GM18873 (cell line): Measurements from ENCODE around the gene KIF11.
"Not testable (repeated sequence)": the region's sequence is repeated elsewhere in the genome, so short reads cannot be mapped to it uniquely, and the experiment has no call there.

Experiments
- ATAC-seq: cut with Tn5 transposase; IDR thresholded peaks from one replicate; pipeline ENCODE4 v1.9.1; 2021; ENCODE audit warnings: mild to moderate bottlenecking, moderate library complexity, moderate number of reproducible peaks; ENCODE audit not compliant: unreplicated experiment, low FRiP score

Gene KIF11

DNA sequence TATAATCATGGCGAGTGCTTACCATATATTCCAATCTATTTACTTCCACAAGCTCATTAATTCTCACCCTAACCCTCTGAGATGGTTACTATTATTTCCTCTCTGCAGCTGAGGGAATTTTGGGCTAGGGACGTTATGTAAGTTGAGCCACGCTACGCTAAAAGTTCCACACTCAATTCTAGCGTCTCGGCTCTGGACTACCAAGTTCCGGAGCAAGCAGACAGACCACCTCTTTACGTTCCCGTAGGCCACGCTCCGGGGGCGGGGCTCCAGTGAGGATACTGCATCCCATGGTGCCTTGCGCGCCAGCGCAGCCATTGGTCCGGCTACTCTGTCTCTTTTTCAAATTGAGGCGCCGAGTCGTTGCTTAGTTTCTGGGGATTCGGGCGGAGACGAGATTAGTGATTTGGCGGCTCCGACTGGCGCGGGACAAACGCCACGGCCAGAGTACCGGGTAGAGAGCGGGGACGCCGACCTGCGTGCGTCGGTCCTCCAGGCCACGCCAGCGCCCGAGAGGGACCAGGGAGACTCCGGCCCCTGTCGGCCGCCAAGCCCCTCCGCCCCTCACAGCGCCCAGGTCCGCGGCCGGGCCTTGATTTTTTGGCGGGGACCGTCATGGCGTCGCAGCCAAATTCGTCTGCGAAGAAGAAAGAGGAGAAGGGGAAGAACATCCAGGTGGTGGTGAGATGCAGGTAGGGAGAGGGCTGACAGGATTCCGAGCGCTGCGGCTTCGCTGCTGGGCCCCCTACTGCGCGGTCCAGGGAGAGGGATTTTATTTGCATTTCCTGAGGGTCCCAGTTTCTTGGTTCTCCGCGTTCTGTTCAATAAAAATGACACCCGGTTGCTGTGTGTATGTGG, at the start of gene KIF11:
Gene KIF11, plus strand, starts transcription at position 370 of the 858 bp plus-strand sequence. Its CDS starts 246 bp downstream, at position 616.
- ATAC-seq: peak; percentile 71

DNA sequence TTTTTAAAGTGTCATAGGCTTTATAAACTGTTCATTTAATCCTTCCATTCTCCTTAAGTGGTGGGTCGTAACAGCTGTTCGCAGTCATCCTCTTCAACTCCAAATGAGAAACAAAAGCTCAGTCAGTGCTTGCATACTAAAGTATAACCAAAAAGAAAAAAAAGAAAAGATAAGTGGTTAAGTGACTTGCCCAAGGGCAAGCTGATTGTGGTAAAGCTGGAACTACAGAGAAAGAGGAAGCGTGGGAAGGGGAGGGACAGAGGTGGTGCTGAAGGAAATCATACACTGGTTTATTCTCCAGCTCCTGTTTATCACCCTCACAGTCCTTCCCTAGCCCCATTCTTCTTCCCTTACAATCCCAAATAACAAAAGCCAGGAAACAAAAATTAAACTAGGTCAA, 48.6 kb upstream of the KIF11 start:
- no peak for ATAC-seq

DNA sequence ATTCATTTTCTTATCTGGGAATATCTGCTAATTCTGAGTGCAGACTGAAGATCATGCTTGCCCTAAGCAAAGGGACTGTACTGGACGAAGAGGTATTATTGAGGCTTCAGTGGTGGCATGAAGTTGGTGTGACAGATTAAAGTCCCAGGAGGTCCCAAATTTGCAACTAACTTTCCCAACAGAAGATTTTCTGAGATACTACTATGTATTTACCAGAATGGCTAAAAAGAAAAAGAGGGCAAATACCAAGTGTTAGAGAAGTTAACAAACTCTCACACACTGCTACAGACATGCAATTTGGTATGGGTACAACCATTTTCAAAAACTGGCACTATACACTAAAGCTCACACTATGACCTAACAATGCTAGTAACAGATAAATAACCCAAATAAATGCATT, 47.4 kb upstream of the KIF11 start:
- no peak for ATAC-seq

DNA sequence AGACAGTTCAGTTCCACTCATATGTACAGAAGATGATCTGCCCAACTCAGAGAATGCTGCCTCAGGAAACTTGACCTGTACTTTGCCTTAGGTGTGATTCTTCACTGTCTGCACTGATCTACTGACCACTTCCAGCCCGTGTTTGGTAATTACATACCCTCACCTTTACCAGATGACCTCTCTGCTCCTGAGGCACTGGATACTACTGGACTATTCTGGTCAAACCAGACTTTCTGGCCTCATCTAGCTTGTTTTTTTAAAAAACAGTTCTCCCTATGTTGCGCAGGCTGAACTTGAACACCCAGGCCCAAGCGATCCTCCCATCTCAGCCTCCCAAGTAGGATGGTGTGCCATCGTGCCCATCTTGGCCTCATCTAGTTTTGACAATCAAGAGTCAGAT, 45.3 kb upstream of the KIF11 start:
- no peak for ATAC-seq

DNA sequence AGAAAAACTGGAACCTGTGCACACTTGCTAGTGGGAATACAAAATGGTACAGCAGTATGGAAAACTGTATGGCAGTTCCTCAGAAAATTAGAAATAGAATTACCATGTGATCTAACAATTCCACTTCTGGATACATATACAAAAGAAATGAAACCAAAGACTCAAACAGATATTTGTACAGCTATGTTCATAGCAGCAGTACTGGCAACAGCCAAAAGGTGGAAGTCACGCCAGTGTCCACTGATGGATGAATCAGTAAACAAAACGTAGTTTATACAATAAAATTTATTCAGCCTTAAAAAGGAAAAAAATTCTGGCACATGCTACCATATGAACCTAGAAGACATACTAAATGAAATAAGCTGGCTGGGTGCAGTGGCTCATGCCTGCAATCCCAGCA, 42.0 kb upstream of the KIF11 start:
- ATAC-seq: no peak

DNA sequence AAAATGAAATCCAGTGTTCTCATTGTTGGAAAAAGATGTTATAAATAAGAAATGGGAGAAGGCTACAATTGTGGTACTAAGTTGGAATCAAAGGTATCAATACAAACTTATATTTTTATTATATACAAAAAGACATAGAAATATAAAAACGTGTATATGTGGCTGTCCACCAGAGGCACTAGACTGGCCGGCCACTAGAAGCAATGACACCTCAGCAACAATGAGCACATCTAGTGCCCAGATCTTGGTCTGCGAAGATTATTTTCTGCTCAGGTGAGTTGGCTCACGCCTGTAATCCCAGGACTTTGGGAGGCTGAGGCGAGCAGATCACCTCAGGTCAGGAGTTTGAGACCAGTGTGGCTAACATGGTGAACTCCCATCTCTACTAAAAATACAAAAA, 40.6 kb upstream of the KIF11 start:
- ATAC-seq: no peak

DNA sequence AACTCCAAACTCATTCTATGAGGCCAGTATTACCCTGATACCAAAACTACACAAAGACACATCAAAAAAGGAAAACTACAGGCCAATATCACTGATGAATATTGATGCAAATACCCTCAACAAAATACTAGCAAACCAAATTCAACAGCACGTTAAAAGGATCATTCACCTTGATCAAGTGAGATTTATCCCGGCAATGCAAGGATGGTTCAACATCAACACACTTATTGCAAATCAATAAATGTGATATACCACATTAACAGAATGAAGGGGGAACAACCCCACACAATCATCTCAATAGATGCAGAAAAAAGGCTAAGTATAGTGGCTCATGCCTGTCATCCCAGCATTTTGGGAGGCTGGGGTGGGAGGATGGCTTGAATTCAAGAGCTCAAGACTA, 39.0 kb upstream of the KIF11 start:
- no peak for ATAC-seq

DNA sequence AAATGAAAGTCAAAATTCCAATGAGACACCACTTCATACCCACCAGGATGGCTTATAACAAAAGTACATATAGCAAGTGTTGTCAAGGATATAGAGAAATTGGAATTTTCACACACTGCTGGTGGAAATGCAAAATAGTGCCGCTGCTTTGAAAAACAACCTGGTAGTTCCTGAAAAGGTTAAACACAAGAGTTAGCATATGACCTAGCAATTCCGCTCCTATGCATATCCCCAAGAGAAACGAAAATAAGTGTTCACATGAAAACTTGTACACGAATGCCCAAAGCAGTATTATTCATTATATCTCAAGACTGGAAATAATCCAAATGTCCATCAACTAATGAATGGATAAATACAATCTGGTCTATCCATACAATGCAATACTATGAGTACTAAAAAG, 33.9 kb upstream of the KIF11 start:
- ATAC-seq: no peak

DNA sequence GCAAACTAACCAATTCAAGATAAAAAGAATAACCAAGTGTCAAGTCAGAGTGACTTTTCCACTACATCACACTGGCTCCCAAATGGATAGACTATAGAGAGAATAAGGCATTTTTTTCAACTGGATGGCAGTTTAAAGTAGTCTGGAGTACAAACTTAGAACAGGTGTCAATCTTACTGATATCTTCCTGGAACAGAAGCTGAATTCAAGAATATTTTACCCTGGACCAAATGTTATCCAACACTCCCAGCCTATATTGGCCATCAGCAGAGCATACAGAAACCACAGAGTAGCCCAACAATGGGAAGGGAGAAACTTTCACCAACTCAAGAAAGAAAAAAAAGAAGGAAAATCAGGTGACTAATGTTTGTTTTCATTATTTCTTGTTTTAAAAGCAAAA, 30.5 kb upstream of the KIF11 start:
- ATAC-seq: no peak

DNA sequence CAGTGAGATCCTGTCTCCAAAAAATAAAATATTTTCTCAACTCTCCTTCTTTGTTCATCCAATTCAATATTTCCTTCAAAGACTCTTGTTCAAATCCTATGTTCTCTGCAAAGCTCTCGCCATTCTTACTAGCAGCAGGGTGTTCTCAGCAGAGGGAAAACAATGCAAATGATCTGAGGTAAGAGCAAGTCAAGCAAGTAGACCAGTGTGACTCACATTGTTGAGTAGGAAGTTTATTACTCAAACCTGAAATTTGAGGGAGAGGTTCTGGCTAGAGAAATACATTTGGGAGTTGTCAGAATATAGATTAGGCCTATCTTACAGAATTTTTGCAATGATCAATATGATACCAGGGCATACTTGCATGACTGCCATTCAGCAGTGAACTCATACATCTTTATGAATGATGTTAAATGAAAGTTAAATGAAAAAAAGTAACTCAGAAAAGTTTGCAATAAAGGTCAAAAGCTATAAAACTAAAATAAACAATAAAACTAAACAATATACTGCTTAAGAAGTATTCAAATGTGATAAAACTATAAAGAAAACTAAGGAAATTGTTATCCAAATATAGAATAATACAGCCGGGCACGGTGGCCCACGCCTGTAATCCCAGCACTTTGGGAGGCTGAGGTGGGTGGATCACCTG, 24.9 kb upstream of the KIF11 start:
- no peak for ATAC-seq

DNA sequence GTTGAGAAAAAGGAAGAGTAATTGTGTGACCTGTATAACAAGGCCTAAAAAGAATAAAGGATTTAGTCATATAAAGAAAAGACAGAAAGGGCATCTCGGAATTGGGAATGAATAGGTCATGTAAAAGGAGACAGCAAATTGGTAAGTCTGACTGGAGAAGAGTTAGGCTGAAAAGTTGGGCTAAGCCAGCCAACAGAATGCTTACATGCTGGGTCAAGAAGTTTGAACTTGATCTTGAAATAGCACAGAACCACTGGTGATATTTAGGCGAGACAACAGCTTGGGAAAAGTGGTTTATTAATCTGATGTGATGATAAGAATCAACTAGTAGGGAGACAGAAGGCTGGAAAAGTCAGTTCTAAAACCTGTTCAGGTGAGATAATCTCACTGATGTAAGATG, 23.9 kb upstream of the KIF11 start:
- no peak for ATAC-seq

DNA sequence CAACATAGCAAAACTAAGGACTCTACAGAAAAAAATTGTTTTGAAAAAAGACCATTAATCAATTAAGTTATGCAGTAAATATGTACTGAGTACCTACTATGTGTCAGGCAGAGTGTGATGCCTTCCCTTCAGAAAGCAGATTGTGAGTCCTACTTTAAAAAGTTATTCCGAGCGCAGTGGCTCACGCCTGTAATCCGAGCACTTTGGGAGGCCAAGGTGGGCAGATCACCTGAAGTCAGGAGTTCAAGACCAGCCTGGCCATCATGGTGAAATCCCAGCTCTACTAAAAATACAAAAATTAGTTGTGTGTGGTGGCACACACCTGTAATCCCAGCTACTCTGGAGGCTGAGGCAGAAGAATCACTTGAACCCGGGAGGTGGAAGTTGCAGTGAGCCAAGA, 23.3 kb upstream of the KIF11 start:
- ATAC-seq: not testable (repeated sequence)

DNA sequence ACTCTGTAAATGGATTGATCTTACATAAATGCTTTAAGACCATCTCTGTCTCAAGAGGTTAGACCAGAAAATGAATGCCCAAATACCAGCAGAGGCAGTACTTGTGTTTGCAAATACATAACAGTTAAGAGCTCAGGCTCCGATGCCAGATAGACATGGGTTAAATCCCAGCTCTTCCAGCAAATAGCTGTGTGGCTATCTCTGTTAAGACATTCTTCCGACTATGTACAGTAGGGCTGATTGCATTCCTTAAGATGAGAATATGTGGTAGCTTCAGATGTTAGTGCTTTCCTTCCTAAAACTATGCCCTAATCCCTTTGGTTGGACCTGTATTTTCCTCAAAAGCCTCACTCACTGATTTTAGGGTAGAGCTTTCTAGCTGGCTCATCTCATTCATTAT, 21.3 kb upstream of the KIF11 start:
- ATAC-seq: no peak

DNA sequence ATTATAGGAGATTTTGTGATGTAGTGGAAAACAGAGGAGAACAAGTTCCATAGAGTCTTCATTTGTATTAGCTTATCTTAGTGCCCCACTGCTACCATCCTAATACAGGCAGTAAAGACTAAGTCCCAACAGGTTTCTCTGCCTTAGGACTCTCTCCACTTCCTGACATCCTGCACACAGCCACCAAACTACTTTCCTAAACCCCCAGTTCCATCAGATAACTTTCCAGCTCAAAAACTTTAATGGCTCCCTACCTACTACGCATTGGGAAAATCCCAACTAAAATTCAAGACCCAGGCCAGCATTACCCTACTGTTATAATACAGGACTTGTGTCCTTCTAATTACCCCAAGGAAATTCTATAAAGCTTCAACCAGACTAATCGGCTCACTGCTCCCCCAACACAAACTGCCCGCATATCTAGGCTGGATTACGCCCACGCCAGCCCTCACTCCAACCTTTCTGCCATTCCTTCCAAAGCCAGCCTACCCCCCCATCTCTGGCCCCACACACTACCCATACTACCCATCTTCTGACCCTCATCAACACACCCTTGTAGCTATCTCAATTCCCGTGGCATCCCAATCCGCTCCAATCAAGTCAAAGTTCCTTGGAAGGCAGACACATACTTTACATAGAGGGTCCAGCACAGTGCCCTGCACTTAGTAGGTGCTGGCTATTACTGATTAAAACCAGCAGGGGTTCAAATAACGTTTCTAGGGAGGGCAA, 20.4 kb upstream of the KIF11 start:
- ATAC-seq: no peak

DNA sequence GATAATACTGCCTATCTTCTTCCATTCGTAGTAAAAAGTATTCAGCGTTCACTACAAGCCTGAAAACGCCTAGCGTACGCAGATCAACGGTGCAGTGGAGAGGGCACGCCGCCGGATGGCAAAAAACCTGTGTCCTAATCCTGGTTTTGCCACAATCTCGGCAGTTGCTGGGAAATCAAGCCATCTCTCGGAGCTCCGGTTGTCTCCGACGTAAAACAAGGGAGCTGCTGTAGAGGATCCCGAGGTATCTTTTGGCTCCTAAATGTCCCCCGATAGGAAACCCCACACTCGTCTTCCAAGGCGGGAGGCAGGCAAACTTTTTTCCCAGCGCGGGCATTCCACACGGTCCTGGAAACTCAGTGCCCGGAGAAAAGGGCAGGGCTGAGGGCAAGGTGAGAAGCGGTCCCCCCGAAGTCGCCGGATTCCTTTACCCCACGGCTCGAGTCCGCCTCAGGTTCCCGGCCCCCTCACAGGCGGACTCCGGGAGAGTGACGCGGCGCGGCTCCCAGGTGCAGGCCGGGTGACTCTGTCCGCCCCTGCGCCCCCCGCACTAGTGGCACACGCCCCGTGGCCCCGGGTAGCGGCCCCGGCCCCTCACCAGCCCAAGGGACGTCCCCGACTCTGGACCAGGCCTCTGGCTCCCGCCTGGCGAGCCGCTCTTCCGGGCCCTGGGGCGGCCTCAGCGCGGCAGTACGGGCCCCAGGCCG, 19.7 kb upstream of the KIF11 start:
- no peak for ATAC-seq

DNA sequence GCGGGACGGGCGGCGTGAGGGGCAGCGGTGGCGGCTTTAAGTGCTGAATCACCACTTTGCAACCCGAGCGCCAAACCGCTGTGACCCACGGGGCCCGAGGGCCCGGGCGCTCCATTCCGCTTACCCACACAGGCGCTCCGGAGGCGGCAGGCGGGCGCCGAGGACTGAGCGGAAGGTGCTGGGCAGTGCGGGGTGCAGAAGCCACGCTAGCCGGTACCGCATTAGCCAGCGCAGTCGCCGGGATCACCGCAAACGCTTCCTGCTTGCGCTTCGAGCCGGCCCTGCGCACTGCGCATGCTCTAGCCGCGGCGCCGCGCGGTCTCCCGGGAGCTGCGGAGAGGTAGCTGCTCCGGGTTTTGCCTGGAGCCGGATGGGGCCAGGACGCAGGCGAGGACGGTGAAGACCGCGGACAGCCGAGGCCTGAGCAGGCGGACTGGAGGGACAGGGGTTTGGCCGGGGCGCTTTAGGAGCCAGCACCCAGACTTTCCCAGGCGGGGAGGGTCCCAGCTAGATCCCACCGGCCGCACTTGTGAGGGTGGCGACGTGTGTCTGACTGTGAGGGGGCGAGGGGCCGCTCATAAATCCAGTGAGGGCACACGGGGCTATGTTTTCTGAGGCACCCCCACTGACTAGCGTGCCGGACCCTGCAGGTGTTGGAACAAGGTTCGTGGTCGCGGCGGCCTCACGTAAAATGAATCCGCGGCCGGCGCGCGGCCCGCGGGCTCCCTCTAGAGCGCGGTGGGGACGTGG, 19.0 kb upstream of the KIF11 start, which contains the start of gene IDE:
Gene IDE, minus strand, starts transcription at position 296 of the 750 bp plus-strand sequence. Its CDS starts 74 bp downstream, at position 222.
- ATAC-seq: peak; percentile 52

DNA sequence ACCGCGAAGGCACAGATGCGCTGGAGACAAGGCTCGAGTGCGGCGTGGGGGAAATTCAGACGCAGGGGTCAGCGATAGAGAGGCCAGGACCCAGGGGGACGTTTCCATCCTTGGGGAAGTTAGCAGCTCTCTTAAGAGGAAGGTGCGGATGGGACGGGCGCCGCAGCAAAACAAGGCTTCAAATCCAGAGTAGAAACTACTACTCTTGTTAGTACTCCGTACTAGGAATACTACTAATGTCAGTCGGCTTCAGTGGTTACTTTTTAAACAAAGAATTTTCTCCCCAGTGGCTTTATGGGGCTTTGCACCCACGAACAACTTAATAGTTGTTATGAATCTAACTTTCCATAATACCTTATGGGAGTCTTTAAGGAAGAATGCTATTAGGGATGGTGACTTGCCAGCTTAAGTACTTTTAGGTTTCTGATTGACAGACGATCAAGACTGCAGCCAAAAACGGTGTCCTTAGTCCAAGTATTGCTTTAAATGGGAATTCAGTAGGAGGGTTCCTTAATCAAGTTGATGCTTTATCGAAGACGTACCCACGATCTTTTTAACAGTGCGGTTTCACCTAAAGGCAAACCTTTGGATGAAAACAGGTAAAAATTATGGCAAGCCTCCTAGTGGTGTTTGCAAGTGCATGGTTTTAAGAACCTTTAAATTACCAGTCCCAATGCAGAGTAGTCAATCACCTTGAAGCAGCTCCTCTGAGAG, 18.2 kb upstream of the KIF11 start:
- ATAC-seq: peak; percentile 48

DNA sequence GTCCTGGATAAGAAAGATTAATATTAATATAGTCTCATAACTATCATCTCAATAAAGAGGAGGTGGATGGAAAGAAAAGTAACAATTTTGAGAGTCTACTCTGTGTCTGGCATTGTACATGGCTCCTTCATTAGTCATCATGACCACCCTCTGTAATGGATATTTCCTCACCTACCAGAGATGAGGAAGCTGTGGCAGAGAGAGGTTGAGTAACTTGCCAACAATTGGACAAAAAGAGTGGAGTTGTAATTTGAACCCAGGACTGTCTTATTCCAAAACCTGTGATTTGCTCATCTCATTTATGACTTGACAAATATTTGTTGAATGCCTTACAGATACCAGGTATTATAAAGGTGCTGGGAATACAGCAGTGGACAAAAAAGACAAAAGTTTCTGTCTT, 17.0 kb upstream of the KIF11 start:
- no peak for ATAC-seq

DNA sequence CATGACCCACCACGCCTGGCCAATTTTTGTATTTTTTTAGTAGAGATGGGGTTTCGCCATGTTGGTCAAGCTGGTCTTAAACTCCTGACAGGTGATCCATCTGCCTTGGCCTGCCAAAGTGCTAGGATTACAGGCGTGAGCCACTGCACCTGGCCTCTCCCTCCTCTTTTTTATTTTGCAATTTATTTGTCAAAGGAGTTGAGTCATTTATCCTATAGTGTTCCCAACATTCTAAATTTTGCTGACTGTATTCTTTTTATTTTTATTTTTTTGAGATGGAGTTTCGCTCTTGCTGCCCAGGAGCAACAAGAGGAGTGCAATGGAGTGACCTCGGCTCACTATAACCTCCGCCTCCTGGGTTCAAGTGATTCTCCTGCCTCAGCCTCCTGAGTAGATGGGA, 10.6 kb upstream of the KIF11 start:
- not testable (repeated sequence) for ATAC-seq
